H1 (cell line): ENCODE data around the gene PSME2. TPM values are rescaled to one million over a fixed set of nuclear protein-coding genes. Genes with fewer than 3 reads are reported as not detected.

Experiments used
- CTBP2 ChIP-seq: IDR thresholded peaks from 2 replicates; pipeline ENCODE4 v1.7.0; 2011; ENCODE audit warnings: borderline replicate concordance, mild to moderate bottlenecking, moderate library complexity, mixed read lengths, low read length; ENCODE audit not compliant: insufficient read depth, insufficient read length
- CTCF ChIP-seq, 3 experiments: IDR thresholded peaks; 1 replicate in 2 of 3; 2 replicates in 1 of 3; pipeline versions ENCODE4 v1.5.1 to v1.6.1; 2011; ENCODE audit warnings: low read length in 3 of 3, mild to moderate bottlenecking in 3 of 3, inconsistent platforms in 2 of 3, low read depth in 1 of 3, moderate library complexity in 1 of 3; ENCODE audit not compliant: insufficient read depth in 1 of 3; ENCODE audit errors: control extremely low read depth in 1 of 3
- EP300 ChIP-seq, 2 experiments: IDR thresholded peaks; 1 replicate in 1 of 2; 2 replicates in 1 of 2; pipeline ENCODE4 v1.6.1; 2011 to 2012; ENCODE audit warnings: low read depth in 2 of 2, low read length in 2 of 2, mild to moderate bottlenecking in 2 of 2, borderline replicate concordance in 1 of 2, inconsistent platforms in 1 of 2, moderate library complexity in 1 of 2
- EZH2 ChIP-seq: fragments of 200-600 bp; sonication (generic); IDR thresholded peaks from 2 replicates; pipeline ENCODE4 v1.7.1; 2012; ENCODE audit warnings: low read depth, mild to moderate bottlenecking, moderate library complexity, low read length, inconsistent platforms; ENCODE audit not compliant: severe bottlenecking
- RNF2 ChIP-seq: fragments of 200-900, 300-1000 bp; sonication (generic); IDR thresholded peaks from 2 replicates; pipeline ENCODE4 v1.7.1; 2016; ENCODE audit warnings: borderline replicate concordance, low read depth, mild to moderate bottlenecking, antibody characterized with exemption, low read length; ENCODE audit not compliant: poor library complexity, severe bottlenecking; ENCODE audit errors: missing control alignments
- SP4 ChIP-seq: IDR thresholded peaks from 2 replicates; pipeline ENCODE4 v1.6.1; 2012; ENCODE audit warnings: low read length, inconsistent platforms
- TEAD4 ChIP-seq: IDR thresholded peaks from 2 replicates; pipeline ENCODE4 v1.6.1; 2012; ENCODE audit warnings: low read depth, low read length, inconsistent platforms, mixed read lengths
- polyA plus RNA-seq, 7 experiments: library from polyadenylated mRNA; depleted of rRNA in 3 of 7; stranded (reverse) in 5 of 7; unstranded in 2 of 7; fragments of >200 nt in 5 of 7; fragments of 200-250 nt in 2 of 7; gene quantifications; 1 replicate in 5 of 7; 2 replicates in 1 of 7; 4 replicates in 1 of 7; pipeline versions ENCODE4 v1.2.1 to v1.2.3, GENCODE V29; 2011 to 2013; ENCODE audit warnings: missing spikeins in 2 of 7, mixed read lengths in 2 of 7
- total RNA-seq: library from RNA; stranded (reverse); fragmentation: NEBNext Ultra II Directional; extraction: Animal tissue kit (Norgen Biotek cat#: 25700); gene quantifications from 2 replicates; pipeline ENCODE4 v1.2.1, GENCODE V29; 2021
- TF ChIP-seq, protein P1 (sequence below): fragments of 300-600 bp; sonication (generic); IDR thresholded peaks from 2 replicates; pipeline ENCODE4 v1.7.1; 2012; ENCODE audit warnings: low read length, moderate library complexity, mild to moderate bottlenecking, inconsistent platforms; ENCODE audit not compliant: insufficient replicate concordance

PSME2 gene
- total and polyA plus RNA-seq, 2 of the 8 experiments (the other 6 are each of a cell fraction or from before 2014, with no cell fraction given) = 71.8 to 111 TPM

- TF ChIP-seq, protein P1, sequence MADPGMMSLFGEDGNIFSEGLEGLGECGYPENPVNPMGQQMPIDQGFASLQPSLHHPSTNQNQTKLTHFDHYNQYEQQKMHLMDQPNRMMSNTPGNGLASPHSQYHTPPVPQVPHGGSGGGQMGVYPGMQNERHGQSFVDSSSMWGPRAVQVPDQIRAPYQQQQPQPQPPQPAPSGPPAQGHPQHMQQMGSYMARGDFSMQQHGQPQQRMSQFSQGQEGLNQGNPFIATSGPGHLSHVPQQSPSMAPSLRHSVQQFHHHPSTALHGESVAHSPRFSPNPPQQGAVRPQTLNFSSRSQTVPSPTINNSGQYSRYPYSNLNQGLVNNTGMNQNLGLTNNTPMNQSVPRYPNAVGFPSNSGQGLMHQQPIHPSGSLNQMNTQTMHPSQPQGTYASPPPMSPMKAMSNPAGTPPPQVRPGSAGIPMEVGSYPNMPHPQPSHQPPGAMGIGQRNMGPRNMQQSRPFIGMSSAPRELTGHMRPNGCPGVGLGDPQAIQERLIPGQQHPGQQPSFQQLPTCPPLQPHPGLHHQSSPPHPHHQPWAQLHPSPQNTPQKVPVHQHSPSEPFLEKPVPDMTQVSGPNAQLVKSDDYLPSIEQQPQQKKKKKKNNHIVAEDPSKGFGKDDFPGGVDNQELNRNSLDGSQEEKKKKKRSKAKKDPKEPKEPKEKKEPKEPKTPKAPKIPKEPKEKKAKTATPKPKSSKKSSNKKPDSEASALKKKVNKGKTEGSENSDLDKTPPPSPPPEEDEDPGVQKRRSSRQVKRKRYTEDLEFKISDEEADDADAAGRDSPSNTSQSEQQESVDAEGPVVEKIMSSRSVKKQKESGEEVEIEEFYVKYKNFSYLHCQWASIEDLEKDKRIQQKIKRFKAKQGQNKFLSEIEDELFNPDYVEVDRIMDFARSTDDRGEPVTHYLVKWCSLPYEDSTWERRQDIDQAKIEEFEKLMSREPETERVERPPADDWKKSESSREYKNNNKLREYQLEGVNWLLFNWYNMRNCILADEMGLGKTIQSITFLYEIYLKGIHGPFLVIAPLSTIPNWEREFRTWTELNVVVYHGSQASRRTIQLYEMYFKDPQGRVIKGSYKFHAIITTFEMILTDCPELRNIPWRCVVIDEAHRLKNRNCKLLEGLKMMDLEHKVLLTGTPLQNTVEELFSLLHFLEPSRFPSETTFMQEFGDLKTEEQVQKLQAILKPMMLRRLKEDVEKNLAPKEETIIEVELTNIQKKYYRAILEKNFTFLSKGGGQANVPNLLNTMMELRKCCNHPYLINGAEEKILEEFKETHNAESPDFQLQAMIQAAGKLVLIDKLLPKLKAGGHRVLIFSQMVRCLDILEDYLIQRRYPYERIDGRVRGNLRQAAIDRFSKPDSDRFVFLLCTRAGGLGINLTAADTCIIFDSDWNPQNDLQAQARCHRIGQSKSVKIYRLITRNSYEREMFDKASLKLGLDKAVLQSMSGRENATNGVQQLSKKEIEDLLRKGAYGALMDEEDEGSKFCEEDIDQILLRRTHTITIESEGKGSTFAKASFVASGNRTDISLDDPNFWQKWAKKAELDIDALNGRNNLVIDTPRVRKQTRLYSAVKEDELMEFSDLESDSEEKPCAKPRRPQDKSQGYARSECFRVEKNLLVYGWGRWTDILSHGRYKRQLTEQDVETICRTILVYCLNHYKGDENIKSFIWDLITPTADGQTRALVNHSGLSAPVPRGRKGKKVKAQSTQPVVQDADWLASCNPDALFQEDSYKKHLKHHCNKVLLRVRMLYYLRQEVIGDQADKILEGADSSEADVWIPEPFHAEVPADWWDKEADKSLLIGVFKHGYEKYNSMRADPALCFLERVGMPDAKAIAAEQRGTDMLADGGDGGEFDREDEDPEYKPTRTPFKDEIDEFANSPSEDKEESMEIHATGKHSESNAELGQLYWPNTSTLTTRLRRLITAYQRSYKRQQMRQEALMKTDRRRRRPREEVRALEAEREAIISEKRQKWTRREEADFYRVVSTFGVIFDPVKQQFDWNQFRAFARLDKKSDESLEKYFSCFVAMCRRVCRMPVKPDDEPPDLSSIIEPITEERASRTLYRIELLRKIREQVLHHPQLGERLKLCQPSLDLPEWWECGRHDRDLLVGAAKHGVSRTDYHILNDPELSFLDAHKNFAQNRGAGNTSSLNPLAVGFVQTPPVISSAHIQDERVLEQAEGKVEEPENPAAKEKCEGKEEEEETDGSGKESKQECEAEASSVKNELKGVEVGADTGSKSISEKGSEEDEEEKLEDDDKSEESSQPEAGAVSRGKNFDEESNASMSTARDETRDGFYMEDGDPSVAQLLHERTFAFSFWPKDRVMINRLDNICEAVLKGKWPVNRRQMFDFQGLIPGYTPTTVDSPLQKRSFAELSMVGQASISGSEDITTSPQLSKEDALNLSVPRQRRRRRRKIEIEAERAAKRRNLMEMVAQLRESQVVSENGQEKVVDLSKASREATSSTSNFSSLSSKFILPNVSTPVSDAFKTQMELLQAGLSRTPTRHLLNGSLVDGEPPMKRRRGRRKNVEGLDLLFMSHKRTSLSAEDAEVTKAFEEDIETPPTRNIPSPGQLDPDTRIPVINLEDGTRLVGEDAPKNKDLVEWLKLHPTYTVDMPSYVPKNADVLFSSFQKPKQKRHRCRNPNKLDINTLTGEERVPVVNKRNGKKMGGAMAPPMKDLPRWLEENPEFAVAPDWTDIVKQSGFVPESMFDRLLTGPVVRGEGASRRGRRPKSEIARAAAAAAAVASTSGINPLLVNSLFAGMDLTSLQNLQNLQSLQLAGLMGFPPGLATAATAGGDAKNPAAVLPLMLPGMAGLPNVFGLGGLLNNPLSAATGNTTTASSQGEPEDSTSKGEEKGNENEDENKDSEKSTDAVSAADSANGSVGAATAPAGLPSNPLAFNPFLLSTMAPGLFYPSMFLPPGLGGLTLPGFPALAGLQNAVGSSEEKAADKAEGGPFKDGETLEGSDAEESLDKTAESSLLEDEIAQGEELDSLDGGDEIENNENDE = no peak
- TF ChIP-seq EZH2 (no peak), SP4 (no peak), TEAD4 (no peak), EP300 (IDR thresholded peaks at IDR 0.05; ENCODE audit: borderline replicate concordance in 1 of 2, low read depth in 2 of 2, low read length in 2 of 2) (no peak), RNF2 (no peak), CTBP2 (no peak), CTCF (IDR thresholded peaks at IDR 0.05; ENCODE audit: control extremely low read depth in 1 of 3, insufficient read depth in 1 of 3, low read depth in 1 of 3, low read length in 3 of 3) (no peak)
These were observed 46.5 kb upstream of the PSME2 start (continued) for GRCh38 chr14:24192933-24193332.
